GM18519 (cell line): ENCODE measurements around the gene PAX5.

Experiments
- ATAC-seq: cut with Tn5 transposase; IDR thresholded peaks from one replicate; pipeline ENCODE4 v1.9.1; 2021; ENCODE audit warnings: mild to moderate bottlenecking, moderate library complexity; ENCODE audit not compliant: unreplicated experiment, low FRiP score

The PAX5 gene

GRCh38 chr9:36791222-36791950 is 242.7 kb downstream of the PAX5 start:
- no peak for ATAC-seq

- ATAC-seq = no peak
Measured at GRCh38 chr9:36789886-36790285, 244.2 kb downstream of the PAX5 start.

GRCh38 chr9:36788534-36788933 is 245.5 kb downstream of the PAX5 start:
- no peak for ATAC-seq

GRCh38 chr9:36787709-36788108 is 246.4 kb downstream of the PAX5 start:
- no peak for ATAC-seq
